EH (cell line): Measurements from ENCODE around the gene CA12.

Experiments used
- DNase-seq: peaks from one replicate; pipeline ENCODE4 v3.0.0-alpha.2; 2015; ENCODE audit warnings: low read depth

The CA12 gene

DNA sequence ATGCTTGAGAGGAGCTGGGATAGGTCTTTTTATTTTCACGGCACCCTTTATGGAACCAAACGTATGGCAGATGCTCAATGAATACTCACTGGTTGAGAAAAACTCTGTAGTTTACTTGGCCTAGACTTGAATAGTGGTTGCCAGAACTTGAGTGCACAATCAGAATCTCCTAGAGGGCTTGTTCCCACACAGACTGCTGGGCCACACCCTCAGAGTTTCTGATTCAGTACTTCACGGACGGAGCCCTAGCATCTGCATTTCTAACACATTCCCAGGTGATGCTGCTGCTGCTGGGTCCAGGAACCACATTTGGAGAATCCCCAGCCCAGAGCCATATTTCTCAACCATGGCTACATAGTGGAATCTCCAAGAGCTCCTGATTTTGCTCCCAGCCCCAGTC is 24.6 kb downstream of the CA12 start:
- DNase-seq = no peak

DNA sequence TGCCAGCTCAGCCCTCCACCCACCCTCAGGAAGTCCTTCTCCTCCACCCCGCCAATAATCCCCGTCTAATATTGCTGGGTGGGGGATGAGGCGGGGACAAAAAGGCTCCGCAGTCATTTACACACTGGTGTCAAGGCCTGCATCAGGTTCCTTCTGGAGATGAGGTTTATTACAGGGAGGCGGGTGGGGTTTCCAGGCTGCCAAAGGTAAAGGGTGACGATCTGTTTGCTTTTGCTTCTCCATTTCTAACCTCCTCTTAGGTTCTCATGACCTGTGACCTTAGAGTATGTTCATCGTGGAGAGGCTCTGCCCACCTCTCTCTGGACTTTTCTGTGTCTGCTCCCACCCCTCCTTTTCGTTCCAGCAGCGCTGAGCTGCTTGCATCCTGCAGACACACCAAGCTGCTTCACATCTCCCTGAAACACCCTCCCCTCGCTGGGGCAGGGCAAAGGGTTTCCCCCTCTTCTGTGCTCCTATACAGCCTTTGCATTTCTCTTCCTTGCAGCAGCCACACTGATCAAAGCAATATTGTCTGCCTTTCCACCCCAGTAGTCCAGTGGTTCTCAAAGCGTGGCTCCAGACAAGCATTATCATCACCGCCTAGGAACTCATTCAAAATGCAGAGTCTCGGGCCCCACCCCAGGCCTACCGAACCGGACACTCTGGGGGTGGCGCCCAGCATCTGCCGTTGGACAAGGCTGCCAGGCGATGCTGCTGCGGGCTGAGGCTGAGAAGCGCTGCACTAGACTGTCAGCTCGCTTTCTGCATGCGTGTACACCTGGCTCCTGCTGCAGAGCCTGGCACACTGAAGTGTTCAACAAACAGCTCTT is 26.6 kb downstream of the CA12 start:
- no peak for DNase-seq

DNA sequence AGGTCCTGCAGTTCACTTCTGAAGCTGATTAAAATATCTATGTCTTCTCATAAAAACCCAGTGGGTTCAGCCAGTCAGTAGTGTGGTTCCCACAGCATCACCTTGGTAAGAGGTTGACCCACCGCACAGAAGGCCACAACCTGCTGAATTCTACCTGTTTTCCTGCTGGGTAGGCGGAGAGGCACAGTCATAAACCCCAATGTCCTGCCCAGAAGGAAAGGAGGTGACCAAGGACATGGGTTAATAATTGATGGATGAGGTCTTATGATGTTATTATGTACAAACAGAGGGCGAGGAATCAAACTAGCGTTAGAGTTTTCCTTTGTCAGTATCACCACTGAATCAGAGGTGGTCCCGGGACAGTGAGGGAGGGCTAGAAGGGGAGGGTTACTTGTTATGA is 27.8 kb downstream of the CA12 start:
- DNase-seq = no peak

DNA sequence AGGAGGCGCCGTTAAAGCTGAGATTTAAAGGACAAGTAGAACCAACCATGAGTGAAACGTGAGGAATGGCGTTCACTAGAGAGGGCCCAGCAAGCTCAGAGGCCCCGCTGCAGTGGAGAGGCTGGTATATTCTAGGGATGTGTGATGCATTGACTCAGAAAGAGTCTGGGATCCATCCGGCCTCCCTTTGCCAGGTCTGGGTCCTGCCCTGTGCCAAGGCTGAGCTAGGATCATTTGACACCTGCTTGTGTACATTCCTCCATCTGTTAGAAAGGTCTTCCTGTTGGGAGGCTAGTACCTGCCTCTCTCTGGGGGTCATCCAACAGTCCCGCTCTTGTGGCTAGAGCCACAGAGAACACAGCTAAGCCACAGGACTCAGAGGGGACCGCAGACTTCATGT is 28.4 kb downstream of the CA12 start:
- no peak for DNase-seq

DNA sequence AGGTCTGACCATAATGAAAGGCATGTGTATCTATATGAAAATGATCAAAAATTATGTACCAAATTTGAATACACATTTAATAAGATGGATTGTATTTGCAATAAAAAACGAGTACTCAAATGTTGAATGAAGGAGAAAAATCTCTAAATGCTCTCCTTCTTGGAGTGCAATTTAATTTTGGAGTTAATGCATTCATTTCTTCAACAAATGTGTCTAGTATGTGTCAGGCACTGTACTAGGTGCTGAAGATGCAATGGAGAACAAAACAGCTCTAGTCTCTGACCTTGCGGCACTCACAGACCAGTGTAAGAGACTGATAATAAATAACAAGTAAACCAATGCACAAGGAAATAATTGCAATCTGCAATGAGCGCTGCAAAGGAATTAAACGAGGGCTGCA is 28.8 kb downstream of the CA12 start:
- DNase-seq = no peak

DNA sequence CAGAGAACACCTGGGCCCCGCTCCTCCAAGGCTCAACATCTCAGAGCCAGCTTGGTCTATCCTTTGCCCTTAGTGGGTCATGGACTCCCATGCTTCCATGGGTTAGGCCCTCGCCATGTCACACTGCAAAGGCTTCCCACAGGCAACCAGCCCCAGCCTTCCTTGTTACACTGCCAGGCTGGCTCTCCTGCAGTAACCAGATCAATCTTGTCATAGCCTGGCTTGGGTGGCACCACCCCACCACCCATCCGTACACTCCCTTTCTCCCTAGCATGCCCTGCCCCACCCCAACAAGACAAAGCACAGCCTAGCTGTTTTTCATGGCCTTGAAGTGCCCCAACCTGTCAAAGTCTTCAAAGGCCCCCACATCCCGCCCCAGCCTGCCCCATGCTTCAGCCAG is 30.5 kb downstream of the CA12 start:
- DNase-seq = no peak

DNA sequence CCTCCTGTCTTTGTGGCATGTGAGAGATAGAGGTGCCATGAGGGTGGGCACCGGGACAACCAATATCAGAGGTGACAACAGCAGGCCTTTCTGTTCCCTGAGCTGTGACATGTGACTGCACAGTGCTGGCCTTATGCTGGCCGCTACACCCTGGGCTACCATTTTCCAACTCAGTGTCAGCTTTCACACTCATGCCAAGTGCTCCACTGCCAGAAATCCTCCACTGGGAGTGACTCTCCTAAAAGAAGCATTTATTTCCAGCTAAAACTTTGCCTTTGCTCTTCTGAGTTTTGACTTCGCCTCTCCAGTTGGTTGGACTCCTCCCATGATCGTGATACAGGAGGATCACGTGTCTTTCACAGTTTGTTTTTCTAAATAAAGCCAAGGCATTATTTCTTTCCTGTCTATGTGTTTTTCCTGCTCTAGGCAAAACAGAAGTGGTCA is 31.4 kb downstream of the CA12 start:
- no peak for DNase-seq

DNA sequence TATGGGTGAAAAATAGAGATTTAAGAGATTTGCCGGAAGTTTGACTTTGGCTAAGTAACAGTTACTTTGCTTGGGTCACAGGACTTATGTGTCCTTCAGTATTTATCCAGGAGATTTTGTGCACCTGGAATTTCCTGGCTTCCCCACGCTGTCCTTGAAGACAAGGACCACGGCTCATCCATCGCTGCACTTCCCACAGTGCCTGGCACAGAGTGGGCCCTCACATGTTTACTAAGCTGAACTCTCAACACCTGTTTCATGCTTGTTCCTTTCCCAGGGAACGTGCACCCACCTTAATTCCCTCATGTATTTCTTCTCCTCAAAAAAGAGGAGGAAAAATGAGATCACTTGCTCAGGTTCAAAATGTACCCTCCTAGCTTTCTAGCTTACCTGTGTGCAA is 32.0 kb downstream of the CA12 start:
- DNase-seq = no peak

DNA sequence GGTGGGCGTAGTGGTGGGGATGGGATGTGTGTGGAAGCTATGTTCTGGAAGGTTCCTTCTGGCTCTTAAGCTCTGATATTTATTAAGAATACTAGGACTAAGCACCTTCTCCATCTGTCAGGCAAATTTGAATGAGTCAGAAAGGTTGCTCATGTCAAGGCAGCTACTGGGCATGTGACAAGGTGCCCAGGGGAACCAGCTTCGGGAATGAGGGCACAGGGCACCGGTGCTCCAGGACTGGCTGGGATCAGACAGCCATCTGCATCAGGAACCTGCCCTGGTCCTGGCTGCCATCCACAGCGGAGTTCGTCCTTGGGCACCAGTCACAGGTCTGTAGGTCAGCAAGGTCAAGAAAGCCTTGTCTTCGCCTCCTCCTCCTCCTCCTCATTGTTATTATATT is 32.5 kb downstream of the CA12 start:
- no peak for DNase-seq

DNA sequence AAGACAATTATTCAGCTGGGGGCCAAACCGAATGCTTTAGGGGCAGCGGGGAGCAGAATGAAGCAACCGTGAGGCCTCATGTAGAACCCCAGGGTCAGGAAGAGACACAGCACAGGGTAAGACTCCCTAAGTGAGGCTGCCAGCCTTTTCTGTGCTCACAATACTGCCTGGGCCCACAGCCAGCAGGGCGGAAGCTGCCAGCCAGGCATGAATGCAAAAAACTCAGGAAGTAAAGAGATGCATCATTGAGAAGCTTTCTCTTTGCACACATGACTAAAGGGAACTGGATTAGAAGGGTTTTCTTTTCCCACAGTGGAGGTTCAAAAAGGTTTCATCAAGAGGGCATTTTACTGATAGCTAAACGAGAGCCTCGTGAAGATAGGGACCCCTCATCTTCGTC is 33.3 kb downstream of the CA12 start:
- DNase-seq = peak; percentile 82

DNA sequence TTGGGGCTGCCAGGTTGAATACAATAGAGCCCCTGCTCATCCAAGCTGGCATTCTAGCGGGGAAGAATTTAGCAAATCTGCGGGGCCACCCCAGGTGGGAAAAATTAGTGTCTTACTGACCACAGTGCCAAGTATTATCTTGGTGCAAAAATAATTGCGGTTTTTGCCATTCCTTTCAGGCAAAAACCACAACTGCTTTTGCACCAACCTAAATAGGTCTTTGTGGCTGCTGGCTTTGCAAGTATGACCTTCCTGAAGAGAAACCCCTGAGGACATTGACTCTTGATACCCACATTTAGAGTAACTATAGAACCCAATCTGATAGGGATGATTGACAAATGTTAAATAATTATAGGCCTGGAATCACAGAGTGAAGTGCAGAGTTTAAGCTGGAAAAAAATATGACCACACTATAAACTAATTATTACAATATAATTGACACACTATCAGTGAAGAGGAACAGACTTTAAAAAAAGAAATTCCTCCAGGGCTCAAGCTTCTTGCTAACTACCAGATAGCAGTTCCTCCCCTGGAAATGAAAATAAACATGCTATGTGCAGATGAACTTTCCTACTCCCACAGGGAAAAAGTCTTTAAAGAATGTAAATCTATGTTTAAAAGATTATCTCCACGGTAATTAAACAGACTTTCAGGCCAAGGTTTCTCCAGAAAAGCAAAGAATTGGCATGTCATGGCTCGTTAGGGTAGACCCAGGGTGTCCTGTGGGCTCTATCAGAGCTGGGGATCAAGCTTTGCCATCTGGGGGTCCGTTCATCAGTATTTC is 34.4 kb downstream of the CA12 start:
- DNase-seq = peak; percentile 84

DNA sequence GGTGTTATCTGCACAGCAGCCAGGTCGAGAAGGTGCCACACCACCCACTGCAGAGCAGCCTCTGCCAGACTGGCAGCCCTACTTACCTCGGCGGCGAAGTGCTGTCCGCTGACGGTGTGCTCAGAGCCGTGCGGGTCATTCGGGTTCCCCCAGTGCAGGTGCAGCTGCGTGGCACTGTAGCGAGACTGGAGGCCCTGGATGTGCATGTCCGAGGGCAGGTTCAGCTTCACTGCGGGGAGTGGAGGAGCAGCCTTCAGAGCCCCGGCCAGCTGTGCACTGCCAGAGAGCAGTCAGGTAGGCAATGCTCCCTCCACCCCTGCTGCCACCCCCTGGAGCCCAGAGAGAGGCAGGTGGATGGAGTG is 36.3 kb downstream of the CA12 start:
- no peak for DNase-seq

DNA sequence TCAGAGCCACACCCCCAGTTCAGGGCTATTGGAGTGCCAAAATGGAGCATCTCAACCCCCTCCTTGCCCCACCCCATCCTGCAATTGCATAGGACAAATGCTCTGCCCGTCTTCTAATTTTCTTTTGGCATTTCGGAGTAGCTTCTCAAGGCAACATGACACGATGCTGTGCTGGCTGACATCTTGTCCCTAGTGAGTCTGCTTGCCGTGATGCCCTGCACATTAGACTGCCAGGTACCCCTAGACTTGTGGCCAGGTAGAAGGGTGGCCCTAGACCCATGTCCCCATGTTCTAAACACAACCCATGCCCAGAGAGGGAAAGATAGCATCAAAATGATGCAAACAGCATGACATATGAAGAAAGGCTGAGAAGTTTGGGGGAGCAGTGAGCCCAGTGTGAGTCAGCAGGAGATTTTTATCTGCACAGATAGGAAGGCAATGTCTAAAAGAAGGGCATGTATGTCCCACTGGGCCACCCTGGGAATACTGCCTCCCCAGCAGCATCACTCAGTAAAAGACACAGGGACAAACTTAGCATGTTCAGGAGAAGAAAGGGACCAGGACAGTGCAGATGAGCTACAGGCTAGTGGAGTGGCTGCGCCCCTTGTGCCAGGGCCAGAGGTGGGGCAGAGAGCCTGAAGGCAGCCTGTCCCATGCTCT is 36.8 kb downstream of the CA12 start:
- peak; percentile 84 for DNase-seq

DNA sequence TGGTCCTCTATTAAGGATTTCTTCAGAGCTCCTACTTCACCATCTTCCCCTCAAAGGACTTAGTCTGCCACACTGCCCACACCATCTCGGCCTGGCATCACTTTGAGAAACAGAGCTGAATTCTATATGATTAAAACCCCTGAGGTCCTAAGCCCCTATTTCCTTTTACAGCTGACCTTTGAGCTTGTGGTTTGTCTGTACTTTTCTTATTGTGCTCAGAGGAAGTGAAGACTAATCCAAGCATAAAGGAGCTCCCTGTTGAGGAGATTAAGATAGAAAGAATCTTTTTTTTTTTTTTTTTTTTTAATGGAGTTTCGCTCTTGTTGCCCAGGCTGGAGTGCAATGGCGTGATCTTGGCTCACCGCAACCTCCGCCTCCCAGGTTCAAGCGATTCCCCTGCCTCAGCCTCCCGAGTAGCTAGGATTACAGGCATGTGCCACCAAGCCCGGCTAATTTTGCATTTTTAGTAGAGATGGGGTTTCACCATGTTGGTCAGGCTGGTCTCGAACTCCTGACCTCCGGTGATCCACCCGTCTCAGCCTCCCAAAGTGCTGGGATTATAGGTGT is 38.6 kb downstream of the CA12 start:
- DNase-seq = peak; percentile 44

DNA sequence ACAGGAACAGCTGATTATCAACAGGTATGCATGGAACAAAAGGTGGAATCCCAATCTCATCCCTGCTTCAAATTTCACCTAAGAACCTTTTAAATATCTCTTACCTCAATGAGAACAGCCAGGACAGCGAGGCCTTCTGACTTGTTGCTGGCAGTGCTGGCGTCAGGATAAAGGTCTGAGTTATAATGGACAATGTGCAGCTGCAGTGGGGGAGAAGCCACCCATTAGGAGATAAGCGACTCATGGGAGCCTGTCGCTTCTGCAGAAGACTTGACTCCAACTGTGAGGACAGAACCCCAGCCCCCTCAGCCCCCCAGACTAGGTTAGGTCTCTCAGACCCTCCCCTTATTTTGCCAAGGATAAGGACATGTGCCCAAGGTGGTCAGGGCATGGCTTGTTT is 39.7 kb downstream of the CA12 start:
- DNase-seq = no peak

DNA sequence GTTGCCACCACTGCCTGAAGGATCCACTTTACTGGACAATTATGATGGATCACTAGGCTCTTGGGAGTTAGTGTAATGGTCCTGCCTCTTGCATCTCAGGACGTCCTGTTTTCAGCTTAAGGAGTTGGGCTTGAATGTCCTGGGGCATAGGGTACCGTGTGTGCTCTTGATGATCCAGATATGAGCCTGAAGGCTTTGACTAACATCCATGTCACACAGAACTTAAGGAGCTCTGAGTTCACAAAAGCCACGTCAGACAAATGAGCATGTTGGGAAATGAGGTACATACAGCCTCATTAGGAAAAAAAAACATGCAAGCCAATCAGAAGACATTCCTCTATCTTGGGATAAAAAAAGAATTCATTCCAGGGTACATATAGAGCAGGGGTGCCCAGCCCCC is 40.8 kb downstream of the CA12 start:
- no peak for DNase-seq

DNA sequence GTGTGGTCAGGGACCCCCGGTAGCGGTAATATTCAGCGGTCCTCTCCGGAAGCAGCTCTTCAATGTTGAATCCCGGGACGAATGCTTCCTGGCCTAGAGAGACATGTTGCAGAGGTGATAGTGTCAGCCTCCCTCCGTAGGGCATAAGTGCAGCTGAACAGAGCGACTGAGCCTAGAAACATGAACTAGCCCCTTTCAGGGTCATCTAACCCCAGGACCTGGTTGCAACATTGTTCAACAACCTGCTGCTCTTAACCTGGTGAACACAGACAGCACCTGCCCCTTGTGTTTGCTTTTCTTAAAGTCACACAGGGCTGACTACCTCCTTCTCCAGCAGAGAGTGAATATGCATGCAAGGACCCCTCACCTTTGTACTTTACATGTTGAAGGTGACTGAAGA is 41.3 kb downstream of the CA12 start:
- no peak for DNase-seq

DNA sequence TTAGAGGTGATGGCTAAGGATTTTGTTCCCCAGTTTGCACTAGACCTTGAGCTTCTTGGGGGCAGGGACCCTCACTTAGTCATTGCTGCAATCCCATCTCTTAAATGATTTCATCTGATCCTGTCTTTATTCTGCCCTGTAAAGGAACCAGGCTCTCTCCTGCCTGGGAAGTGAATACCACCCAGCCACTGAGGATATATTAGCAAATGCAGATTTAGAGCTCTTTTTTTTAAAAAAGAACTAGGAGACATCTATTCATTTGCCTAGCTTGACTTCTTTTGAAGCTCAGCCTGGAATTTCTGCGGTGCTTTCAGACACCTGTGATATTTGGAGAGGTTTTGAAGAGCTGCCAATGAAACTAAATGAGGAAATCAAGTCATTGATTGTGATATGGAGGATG is 41.8 kb downstream of the CA12 start:
- DNase-seq = no peak

DNA sequence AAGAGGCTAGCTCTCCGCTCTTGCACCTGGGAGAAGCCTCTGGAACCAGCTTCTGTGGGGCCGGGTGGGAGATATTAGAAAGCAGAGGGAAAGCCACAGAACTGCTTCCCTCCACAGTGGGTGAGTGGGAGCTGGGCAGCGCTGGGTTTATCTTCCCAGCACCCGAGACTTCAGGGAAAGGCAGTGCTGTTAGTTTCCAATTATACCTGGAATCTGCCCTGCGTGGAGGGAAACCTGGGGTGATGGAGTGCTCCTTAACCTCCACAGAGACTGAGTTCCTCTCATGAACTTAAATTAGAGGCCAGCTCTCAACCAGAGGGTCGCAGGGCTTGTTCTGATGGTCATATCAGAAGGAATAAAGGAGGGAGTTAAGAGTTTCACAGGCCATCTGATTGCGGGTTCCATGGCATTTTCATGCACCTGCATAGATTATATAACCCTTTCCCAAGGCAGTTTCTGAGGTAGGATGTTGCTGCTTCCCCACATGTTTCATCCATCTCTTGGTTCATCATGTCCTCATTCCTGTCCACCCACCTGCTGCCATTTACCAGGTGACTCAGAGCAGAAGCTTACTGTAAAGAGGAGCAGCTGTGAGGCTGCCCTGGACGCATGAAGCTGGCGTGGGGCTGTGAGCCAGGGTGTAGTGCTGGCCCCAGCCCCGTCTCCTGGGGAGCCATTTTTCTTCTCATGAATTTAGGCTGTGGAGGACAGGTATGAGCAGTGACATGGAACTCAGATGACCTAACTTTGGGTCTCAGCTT is 42.5 kb downstream of the CA12 start:
- DNase-seq = no peak

DNA sequence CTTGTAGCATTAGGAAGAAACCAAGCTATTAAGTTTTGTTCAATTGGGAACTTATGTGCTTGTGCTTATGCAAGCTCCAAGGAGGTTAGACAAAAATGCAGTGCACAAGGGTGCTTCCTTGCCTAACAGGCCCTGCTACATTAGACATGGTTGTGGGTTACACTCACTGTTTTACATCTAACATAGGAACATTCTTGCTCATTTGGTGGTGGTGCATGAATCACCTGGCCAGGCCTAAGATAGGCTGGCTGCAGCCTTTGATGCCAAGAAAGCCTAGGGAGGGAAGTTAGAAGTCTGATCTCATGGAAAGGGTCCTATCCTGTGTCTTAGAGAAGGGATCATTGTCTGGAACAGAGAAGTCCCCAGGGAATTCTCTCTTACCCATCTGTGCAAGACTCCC is 43.5 kb downstream of the CA12 start:
- peak; percentile 68 for DNase-seq

DNA sequence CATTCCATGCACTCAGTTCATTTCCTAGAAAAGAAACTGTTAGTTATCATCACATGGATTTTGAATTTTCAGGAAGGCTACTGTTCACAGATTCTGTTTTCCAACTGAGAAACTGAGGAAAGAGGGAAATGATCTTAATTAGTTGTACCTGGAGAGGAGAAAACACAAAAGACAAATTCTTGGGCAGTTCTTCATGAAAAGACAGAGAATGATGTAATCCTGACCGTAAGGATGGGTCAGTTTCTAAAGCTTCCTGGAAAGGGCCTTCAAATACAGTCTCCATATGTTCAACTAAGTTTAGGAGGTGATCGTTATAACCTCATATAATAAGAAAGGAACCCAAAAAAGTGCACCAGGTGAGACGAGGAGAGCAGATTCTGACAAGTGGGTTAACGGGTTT is 44.6 kb downstream of the CA12 start:
- DNase-seq = no peak
